Renal cortex interstitium (tissue), 11 donors: Measurements from ENCODE around the gene TMEM50A. TPM values are rescaled to one million over a fixed set of nuclear protein-coding genes. Genes with fewer than 3 reads are reported as not detected.
"Not testable (repeated sequence)": the region's sequence is repeated elsewhere in the genome, so short reads cannot be mapped to it uniquely, and the experiment has no call there.

Source experiments
- DNase-seq, 11 donors: peaks; one replicate each; pipeline ENCODE4 v3.0.0-alpha.2; 2013; ENCODE audit warnings: low read depth in 9 of 11, low spot score in 4 of 11; ENCODE audit errors: extremely low read depth in 1 of 11
- polyA plus RNA-seq, 3 donors: library from polyadenylated mRNA; unstranded; fragments of 120-200 nt; gene quantifications; one replicate each; pipeline ENCODE4 v1.2.1, GENCODE V29; 2013; ENCODE audit not compliant: insufficient read length in 3 of 3

TMEM50A gene
- polyA plus RNA-seq, 3 donors, result 112 to 135 (median 120) TPM

DNA sequence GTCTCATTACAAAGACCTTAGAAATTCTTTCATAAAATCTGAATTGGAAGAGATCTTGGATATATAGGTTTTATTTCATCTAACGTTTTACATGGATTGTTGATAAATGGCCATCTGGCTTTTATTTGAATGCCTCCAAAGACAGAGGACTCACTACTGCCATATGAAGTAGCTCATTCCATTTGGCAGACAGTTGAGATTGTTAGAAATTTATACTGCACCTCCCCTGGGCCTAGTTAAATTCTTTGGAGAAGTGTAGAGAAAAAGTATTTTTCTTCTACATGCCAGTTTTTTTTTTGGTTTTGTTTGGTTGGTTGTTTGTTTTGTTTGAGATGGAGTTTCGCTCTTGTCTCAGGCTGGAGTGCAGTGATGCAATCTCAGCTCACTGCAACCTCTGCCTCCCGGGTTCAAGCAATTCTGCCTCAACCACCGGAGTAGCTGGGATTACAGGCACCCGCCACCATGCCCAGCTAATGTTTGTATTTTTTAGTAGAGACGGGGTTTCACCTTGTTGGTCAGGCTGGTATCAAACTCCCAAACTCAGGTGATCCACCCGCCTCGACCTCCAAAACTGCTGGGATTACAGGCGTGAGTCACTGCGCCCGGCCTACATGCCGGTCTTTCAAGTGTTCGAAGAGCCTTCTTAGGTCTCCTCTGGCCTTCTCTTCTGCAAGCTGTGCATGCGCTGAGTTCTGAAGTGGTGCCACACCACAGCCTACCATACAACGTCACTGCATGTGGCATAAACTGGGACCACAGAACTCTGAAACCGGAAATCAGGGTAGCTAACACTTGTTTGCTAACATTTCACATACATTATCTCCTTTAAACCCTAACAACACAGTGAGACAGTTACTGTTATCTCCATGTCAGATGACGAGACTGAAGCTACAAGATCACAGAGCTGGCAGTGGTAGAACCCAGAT lies 24.8 kb downstream of the TMEM50A start:
- not testable (repeated sequence) for DNase-seq

DNA sequence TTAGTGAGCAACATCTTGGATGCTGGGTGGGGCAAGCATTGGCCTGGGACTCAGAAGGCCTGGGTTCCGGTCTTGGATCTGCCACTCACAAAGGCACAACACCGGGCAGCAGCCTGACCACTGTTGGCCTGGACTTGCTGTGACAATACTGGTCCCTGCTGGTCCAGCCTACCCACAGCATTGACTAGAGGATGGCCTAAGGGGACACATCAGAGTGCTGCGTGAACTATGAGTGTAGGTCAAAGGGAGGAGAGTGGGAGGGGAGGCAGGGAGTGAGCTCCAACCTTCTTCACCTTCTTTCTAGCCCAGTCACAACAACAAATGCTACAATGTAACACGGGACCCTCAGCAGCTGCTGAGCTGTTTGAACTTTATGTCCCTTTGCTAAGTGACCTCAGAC lies 31.1 kb downstream of the TMEM50A start:
- DNase-seq, result no peak

DNA sequence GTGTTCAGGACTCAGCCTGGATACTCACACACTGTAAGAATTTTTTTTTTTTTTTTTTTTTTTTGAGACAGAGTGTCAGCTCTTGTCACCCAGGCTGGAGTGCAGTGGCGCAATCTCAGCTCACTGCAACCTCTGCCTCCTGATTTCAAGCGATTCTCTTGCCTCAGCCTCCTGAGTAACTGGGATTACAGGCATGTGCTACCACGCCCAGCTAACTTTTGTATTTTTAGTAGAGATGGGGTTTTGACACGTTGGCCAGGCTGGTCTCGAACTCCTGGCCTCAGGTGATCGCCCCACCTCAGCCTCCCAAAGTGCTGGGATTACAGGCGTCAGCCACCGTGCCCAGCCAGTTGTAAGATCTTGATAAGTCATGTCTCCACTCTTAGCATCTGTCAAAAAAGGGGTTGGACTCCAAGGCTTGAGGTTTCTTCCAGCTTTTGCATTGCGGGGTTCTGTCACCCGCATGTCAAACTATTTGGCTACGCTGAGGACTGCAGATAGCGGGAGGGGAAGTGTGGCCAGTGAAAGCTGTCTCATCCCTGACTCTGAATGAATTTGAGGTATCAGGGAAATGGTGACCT lies 31.6 kb downstream of the TMEM50A start:
- DNase-seq, result not testable (repeated sequence)

DNA sequence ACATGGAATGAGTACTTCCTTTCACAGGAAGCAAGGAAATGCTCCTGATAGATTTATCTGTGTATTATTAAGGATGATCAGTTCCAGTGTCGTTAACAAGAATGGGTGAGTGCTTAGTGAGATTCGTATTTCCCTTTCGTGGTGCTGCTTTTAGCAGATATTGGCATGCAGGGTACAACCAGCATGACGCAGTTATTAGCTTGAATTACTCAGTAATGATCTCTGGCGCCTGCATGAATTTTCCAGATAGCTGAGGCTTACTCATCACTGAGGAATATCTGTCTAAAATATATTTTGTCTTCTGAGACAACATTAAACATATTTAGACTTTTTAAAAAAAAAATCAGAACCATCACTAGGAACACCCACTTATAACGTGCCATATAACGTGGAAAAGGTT lies 33.6 kb downstream of the TMEM50A start:
- DNase-seq, result not testable (repeated sequence)

DNA sequence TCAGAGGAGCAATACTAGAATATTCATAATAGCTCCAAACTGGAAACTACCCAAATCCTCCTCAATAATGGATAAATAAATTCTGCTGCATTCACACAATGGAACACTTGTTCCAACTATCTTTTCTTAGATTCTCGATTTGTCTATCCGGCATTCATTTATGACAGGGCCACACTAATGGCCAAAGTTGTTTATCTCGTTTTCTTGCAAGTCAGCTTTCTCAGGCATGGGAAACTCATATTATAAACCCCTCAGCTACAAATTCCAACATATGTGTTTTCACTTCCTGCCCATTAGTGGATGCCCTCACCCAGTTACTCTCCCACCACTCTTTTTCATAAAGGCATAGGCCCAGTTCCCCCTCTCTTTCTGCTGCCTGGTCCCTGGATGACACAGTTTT lies 40.2 kb downstream of the TMEM50A start:
- not testable (repeated sequence) for DNase-seq

DNA sequence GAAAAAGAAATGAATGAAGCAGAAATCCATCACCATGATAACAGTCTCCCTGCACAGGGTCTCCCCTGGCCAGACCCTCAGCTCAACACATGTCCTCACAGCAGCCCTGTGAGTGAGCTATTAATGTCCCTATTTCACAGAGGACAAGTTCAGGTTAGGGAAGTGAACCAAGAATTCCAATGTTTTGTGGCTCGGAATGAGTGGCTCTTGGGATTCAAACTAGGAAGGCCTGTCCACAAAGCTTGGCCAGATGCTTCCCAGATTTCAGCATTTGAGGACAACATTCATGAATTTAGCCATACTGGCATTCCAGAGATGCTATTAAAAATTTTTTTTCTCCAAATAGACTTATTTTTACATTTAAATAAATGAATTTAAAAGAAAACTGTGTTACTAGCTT lies 44.4 kb downstream of the TMEM50A start:
- DNase-seq, result not testable (repeated sequence)

DNA sequence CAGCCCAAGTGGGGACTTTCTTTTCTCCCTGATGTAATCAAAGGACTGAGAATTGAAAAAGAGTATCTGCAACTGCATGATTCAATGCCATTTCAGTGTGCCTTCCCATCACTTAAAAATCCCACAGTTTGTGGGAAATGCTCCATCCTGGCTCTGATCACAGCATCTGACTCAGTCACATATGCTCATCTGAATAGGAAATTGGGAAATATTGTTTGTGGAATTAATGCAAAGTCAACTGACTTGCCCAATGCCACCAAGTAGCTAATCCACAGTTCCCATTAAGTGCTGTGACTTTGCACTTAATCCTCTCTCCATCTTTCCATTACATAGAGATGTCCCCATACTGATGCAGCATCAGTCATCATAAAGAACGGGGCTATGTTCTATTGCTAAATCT lies 45.0 kb downstream of the TMEM50A start:
- DNase-seq, result not testable (repeated sequence)

DNA sequence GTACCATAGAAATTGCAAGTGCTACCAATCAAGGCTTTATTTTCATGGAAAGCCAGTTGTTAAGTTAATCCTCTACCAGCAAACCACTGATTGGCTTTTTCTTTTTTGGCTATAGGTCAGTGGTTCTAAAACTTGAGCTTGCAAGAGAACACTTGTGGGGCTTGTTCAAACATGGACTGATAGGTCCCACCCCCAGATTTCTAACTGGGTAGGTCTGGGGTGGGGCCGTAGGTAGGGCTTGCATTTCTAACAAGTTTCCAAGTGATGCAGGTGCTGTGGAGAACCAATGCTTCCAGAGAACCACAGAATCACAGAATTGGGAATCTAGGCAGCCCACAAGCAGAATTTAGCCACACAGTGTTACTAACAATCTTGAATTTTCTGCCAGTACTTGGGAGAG lies 45.7 kb downstream of the TMEM50A start:
- not testable (repeated sequence) for DNase-seq

DNA sequence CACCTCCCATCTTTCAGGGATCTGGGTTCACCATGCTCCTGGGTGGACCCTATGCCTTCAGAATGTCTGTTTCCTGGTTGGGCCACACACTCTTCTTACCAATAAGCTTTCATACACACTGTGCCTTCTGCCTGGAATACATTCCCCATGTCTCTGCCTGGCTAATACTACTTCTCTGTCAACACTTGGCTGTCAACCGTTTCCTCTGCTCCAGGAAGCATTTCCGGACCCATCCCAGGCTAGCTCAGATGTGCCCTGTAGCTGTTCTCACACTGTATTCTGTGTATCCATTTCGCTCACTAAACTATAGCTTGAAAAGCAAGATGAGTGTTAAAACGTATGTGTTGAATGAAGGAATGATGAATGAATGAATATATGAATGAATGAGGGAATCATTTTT lies 49.0 kb downstream of the TMEM50A start:
- DNase-seq, result not testable (repeated sequence)

DNA sequence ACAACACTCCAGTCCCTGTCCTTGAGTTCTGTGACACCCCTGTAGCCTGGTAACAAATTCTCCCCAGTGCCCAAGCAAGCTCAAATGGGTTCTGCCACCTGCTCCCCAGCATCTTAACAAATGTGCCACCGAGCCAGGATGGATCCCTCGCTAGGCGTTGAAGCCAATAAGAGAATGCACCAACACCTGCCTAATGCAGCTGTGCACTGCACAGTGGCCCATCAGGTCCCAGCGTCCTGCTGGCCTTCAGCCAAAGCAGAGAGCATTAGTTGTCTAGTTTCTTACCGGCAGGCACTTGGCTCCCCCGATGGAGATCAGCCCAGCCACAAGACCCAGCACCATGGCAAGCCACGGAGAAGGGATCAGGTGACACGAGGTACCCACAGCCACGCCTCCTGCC lies 50.6 kb downstream of the TMEM50A start:
- not testable (repeated sequence) for DNase-seq

DNA sequence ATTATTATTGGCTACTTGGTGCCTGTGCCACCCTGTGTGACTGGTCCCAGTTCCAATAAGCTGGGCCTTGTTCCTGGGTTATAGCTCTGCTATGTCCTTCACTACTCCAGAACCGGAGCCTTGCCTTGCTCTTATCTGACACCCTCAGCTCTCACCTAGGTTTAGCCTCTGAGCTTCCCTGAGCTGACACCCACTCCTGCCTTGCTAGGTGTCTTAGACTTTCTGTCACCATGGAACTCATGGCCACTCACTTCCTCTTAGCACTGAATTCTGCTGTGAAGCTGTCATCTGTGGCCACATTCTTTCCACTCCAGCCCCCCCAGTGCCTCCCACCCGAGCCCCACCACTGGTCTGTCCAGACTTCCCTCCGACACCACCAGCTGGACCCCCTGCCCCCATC lies 51.6 kb downstream of the TMEM50A start:
- DNase-seq, result not testable (repeated sequence)

DNA sequence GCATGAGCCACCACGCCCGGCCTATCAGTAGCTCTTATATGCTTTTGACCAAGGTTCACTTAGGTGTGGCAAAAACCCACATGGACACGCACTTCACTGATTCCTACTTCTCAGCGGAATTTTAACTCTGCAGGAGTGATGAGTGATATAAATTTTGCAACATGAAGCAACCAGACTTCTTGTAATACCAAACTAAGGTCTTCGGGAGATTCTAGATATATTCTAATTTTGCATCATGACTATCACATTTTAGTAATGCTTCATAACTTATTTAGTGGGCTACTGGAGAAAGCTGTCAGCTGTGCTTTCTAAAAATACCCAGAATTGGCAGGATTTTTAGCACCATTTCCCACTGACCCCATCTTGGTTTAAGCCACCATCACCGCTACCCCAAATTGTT lies 54.7 kb downstream of the TMEM50A start:
- DNase-seq, result no peak

DNA sequence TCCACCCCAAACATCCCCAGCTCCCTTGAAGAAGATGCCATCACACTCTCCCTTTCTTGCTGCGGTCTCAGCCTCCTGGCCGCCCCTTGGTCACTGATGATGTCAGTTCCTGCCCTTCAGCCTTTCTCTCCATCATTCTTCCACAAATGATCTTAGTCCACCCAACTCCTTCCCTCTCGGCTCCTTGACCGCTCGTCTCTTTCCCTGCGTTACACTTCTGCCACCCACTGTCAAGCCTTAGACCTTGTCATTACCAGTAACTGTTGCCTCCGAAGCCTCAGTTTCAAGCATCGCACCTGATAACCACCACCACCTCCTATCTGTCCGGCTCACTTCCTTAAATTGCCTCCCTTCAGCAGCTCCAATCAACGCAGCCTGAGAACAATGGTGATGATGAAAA lies 59.4 kb downstream of the TMEM50A start:
- DNase-seq, result peak in 1 of 11 donors; percentile 1

DNA sequence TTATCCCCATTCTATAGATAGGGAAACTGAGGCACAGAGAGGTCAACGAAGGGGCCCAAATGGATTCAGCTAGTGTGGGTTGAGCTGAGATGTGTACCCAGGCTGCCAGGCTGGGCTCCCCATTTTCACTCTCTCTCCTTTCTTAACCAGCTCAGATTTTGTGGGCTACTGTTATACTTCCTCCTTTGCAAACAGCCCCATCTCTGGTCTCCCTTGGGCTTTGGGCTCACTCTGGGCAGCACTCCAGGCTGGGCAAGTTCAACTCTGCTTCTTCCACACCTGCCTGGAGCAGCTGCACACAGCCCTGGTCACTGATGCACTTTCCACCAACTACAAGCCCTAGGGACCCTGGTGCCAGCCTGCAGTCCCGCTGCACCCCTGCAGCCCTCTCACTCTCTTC lies 59.9 kb downstream of the TMEM50A start:
- DNase-seq, result not testable (repeated sequence)

DNA sequence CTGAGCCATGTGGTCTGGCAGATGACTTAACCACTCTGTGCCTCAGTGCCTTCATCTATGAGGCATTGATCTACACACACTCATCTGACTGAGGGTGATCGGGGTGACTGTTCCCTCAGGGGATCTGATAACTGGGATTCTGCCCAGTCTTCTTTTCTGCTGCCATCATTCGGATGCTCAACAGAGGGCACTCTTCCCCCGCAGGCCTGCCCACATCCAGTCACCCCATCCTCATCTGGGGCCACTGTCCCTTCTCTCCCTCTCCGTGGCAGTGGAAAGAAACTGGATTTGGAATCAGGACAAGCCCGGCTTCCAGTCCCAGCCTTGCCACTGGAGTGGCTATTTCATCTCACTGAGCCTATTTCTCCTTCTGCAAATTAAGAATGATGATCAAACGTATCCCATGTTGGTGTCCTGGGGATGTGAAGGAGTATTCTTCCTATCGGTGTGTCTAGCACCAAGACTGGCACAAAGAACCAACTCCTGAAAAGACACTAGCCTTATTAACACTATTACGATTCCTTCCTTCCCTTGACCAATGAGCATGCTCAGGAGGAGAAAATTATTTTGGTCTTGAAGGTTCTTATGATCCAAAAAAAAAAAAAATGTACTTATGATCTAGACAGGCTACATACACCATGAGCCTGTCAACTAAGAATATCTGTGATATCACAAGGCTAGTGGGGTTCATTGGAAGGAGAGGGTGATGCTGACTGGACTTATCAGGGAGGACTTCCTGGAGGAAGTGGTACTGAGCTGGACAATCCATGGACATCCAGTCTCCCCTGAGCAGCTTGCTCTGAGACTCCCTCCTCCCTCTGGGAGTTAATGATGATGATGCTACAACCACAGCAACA lies 65.0 kb downstream of the TMEM50A start:
- not testable (repeated sequence) for DNase-seq

DNA sequence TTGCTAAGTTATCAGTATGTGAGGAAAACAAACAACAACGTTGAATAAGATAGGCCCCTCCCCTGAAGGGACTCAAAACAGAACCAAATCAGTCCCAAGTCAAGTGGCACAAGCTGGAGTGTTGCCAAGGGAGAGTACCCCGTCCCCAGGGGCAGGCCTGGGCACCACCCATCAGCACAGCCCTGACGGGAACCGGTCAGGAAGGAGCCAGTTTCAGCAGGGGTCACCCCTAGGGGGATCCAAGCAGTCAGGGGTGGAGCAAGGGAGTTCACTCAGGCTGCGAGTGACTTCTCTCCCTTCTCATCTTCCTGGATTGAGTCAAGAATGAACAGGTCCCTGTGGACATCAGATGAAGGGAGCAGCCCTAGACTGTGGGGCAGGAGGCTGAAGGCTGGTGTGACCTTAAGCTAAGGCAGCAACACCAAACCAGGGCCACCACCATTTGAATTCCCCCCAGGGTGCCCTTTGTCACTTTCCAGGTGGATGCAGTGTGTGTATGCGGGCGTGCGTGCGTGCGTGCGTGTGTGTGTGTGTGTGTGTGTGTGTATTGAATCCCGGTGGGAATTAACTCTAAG lies 67.7 kb downstream of the TMEM50A start:
- not testable (repeated sequence) for DNase-seq

DNA sequence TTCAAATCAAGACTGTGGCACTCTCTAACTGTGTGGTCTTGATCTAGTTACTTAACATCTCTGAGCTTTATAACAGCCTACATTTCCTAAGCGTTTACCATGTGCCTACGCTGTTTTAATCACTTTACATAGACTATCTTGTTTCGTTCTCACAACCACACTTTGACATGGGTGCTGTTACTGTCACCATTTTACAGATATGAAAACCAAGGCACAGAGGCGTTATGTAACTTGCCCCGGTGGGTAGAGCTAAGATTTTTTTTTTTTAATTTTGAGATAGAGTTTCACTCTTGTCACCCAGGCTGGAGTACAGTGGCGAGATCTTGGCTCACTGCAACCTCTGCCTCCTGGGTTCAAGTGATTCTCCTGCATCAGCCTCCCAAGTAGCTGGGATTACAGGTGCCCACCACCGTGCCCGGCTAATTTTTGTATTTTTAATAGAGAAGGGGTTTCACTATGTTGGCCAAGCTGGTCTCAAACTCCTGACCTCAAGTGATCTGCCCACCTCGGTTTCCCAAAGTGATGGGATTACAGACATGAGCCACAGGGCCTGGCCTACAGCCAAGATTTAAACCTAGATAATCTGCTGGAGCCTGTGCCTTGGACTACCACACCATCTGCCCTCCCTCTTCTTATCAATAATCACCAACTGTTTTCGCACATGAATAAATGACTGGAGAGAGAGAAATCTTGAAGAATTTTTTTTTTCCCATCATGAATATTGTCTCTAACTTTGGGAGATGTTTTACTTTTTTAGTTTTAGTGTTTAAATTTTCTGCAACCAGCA lies 71.7 kb downstream of the TMEM50A start:
- not testable (repeated sequence) for DNase-seq
